CD4-positive, alpha-beta T cell treated with Interleukin-17A for 1 hour (primary cell): ENCODE results near the gene MCCC2.
A peak's percentile ranks its signal among the peaks of the same experiment; 100 is the strongest.
"Not testable (repeated sequence)": the region's sequence is repeated elsewhere in the genome, so short reads cannot be mapped to it uniquely, and the experiment has no call there.

ENCODE experiments used
- DNase-seq: peaks from one replicate; pipeline ENCODE4 v3.0.0-alpha.2; 2020

The MCCC2 gene

DNA sequence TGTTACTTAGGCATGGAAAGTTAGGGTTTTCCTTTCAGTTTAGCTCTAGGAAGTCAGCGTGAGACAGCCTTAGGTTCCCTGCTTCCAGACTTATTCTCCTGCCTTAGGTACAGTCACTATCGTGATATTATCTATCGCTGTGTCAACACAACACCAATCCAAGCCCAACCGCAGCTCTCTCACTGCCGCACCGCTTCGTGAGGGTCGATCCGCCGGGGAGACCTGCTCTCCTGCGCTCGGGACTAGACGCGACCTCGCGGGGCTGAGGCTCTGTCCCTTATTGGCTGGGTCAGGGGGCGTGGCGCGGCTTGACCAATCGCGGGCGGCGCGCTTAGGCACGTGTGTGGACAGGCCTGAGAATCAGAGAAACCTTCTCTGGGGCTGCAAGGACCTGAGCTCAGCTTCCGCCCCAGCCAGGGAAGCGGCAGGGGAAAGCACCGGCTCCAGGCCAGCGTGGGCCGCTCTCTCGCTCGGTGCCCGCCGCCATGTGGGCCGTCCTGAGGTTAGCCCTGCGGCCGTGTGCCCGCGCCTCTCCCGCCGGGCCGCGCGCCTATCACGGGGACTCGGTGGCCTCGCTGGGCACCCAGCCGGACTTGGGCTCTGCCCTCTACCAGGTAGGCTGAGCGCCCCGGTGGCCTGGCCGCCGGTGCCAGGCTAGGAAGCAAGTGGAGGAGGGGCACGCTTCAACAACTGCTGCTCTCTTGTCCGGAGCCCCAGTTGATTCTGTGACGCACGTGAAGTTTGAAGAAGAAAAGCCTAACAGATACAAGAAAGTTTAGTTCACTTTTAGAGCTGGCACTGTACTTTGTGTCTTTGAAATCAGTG lies at the start of gene MCCC2:
MCCC2 (plus strand) TSS at position 400 of the 825 bp plus-strand sequence; CDS start at position 486, 86 bp downstream.
- DNase-seq: peak; percentile 97

DNA sequence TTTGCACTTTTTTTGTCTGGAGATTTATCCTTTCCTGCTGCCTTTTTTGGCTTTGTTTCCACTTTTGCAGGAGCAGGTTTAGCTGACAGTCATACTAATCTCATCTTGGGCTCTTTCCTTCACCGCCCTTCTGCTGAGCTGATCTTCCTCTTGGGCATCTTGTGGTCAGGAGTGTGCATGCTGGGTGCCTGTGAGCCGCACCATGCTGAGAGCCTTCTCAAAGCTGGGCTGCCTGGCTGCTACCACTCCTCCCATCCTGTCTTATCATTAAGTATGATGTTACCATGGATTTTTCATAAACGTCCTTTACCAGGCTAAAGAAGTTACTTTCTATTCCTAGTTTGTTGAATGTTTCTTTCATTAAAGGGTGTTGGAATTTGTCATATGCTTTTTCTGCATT lies 49.5 kb upstream of the MCCC2 start:
- no peak for DNase-seq

DNA sequence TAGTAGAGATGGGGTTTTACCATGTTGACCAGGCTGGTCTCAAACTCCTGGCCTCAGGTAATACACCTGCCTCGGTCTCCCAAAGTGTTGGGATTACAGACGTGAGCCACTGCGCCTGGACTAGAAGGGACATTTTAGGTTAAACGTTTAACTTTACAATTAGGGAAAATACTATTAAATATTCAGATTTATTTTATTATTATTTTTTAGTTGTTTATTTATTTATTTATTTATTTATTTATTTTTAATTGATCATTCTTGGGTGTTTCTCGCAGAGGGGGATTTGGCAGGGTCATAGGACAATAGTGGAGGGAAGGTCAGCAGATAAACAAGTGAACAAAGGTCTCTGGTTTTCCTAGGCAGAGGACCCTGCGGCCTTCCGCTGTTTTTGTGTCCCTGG lies 36.3 kb upstream of the MCCC2 start:
- DNase-seq: not testable (repeated sequence)

DNA sequence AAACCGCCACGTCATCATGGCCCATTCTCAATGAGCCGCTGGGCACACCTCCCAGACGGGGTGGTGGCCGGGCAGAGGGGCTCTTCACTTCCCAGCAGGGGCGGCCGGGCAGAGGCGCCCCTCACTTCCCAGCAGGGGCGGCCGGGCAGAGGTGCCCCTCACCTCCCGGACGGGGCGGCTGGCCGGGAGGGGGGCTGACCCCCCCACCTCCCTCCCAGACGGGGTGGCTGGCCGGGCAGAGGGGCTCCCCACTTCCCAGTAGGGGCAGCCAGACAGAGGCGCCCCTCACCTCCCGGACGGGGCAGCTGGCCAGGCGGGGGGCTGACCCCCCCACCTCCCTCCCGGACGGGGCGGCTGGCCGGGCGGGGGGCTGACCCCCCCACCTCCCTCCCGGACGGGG lies 35.6 kb upstream of the MCCC2 start:
- not testable (repeated sequence) for DNase-seq

DNA sequence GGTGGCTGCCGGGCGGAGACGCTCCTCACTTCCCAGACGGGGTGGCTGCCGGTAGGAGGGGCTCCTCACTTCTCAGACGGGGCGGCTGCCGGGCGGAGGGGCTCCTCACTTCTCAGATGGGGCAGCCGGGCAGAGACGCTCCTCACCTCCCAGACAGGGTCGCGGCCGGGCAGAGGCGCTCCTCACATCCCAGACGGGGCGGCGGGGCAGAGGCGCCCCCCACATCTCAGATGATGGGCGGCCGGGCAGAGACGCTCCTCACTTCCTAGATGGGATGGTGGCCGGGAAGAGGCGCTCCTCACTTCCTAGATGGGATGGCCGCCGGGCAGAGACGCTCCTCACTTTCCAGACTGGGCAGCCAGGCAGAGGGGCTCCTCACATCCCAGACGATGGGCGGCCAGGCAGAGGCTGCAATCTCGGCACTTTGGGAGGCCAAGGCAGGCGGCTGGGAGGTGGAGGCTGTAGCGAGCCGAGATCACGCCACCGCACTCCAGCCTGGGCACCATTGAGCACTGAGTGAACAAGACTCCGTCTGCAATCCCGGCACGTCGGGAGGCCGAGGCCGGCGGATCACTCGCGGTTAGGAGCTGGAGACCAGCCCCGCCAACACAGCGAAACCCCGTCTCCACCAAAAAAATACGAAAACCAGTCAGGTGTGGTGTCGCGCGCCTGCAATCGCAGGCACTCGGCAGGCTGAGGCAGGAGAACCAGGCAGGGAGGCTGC lies 35.0 kb upstream of the MCCC2 start:
- not testable (repeated sequence) for DNase-seq

DNA sequence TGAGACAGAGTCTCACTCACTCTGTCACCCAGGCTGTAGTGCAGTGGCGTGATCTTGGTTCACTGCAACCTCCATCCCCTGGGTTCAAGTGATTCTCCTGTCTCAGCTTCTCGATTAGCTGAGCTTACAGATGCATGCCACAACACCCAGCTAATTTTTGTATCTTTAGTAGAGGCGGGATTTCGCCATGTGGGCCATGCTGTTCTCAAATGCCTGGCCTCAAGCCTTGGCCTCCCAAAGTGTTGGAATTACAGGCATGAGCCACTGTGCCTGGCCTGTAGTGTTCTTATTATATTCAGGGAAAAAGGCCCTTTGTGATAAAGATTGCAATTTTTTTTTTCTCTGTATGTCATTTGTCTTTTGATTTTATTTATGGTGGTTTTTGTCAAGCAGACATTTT lies 24.0 kb upstream of the MCCC2 start:
- no peak for DNase-seq

DNA sequence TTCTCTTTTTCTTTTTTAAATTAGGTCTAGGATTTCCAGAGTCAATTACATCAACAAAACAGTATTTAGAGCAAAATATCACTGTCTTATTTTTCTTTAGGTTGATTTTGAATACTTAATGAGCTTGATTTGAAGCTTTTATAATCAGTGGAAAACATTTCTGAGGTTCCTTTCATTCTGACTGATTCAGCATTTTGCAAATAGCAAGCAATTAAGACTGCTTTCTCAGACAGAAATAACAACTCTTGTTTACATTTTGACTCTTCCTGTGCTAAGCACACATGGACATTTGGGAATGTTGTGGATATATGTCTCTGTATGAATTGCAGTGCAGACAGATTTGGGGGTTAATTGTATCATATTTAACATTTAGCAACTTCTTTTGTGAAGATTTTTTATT lies 22.2 kb upstream of the MCCC2 start:
- no peak for DNase-seq

DNA sequence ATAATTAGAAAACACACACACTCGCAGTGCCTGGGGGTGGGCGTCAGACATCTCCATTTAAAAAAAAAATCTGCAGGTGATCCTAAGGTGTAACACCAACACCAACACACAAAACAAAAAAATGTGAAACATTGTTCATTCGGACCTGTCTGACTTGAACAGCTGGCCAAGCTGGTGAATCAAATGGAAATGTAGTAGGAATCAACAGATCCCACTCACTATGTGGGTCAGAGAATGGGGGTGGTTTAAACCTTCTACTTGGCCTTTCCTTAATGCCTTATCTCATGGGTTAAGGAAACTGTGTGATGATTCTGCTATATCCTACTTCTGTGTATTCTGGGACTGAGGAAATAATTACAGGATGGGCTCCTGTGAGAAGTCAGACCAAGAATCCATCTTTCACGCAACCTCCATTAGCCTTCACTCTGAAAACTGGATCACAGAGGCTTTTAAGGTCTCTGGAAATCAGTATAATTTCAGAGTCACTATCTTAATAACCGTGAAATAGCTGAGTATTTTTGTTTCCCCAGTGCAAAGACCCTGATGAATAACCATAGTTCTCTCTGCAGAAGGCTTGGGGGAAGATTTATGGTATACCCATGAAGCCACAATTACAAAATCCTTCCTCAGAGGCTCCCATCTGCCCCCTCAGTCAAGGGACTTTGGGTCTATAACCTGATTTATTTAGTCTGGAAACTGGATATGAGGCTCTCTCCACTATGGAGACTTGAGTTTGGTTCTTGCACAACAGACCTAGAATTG lies 17.2 kb upstream of the MCCC2 start:
- DNase-seq: no peak

DNA sequence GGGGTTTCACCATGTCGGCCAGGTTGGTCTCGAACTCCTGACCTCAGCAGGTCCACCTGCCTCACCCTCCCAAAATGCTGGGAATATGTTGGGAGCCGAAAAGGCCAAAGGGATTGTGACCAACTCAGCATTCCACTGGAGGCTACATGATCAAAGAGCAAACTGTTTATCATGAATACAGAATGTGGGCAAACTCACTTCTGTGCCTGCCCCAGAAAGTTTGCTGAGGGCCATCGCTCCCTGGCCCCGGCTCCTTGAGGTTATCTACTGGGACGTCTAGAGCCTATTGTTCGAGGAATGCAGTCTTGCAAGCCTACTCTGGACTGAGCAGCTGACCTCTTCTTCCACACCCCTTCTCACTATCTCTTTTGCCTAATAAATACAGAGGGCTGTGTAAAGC lies 15.3 kb upstream of the MCCC2 start:
- DNase-seq: not testable (repeated sequence)

DNA sequence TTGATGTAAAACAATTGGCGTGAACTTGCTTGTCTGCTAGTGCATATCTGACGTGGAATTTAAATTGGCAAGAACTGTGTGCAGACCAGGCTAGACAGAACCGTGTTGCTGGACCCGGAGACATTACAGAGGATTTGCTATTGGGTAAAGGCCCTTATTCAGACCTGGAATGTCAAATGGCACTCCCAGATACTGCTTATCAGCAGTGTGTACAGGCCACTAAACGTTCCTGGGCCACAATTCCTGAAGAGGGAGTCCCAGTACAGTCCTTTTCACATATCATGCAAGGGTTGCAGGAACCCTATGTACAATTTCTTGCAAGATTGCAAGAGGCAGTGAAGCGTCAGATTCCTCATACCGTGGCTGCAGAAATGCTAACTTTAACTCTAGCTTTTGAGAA lies 13.5 kb upstream of the MCCC2 start:
- DNase-seq: no peak

DNA sequence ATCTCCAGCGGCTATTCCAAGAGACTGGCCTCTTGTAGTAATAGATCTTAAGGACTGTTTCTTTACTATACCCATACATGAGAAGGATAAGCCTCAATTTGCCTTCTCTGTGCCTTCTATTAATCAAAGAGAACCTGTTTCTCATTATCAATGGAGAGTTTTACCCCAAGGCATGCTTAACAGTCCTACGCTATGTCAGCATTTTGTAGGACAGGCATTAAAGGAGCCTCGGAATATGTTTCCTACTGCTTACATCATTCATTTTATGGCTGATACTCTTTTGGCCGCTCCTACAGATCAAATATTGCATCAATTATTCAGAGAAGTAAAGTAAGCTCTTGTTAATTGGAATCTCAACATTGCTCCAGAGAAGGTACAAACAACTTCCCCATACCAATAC lies 11.6 kb upstream of the MCCC2 start:
- not testable (repeated sequence) for DNase-seq

DNA sequence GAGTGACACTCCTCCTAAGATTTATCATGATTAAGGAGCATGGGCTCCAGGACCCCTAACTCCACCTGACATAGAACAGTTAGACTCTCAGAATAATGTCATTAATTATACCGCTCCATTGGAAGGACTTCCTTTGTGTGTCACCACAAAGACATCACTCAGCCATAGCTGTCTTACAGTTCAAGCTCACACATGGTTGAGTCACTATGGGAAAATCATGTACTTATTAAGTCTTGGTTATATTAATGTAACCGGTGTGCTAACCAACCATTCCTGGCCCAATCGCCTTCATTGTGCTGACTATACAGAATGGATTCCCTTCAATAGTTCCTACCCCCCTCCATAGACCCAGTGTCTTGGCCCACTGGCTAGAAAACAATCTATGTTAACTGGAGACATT lies 10.9 kb upstream of the MCCC2 start:
- no peak for DNase-seq

DNA sequence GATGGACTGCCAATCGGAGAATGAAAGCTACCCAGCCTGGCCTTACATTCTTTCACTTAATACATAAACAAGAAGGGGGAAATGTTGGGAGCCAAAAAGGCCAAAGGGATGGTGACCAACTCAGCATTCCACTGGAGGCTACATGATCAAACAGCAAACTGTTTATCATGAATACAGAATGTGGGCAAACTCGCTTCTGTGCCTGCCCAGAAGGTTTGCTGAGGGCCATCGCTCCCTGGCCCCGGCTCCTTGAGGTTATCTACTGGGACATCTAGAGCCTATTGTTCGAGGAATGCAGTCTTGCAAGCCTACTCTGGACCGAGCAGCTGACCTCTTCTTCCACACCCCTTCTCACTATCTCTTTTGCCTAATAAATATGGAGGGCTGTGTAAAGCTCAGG lies 9.3 kb upstream of the MCCC2 start:
- DNase-seq: not testable (repeated sequence)

DNA sequence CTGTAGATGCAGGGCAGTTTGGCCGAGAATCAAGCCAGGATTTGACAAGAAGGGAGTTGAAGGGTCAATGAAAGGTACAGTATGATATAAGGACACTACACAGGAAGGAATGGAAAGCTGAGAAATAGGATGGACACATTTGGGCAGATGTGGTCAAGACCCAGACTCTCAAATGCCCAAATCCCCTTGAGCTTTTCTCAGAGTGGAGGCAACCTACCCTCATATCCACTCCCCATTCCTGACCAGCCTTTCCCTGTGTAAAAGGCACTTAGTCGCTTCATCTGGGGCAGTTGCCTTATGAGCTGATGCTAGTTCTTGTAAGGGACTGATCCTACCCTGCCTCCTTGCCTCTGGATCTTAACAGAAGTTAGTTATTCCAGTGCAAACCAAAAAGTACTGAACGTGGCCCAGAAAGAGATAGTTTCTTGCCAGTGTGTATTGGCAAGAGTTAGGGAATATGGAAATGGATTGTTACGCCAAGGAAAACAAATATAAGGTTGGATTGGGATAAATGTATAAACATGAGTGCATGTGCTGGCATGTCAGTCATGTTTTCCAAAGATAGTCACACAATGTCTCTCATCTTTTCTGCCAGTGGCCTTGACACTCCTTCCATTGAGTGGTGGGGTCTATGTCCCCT lies 4.1 kb upstream of the MCCC2 start:
- no peak for DNase-seq

DNA sequence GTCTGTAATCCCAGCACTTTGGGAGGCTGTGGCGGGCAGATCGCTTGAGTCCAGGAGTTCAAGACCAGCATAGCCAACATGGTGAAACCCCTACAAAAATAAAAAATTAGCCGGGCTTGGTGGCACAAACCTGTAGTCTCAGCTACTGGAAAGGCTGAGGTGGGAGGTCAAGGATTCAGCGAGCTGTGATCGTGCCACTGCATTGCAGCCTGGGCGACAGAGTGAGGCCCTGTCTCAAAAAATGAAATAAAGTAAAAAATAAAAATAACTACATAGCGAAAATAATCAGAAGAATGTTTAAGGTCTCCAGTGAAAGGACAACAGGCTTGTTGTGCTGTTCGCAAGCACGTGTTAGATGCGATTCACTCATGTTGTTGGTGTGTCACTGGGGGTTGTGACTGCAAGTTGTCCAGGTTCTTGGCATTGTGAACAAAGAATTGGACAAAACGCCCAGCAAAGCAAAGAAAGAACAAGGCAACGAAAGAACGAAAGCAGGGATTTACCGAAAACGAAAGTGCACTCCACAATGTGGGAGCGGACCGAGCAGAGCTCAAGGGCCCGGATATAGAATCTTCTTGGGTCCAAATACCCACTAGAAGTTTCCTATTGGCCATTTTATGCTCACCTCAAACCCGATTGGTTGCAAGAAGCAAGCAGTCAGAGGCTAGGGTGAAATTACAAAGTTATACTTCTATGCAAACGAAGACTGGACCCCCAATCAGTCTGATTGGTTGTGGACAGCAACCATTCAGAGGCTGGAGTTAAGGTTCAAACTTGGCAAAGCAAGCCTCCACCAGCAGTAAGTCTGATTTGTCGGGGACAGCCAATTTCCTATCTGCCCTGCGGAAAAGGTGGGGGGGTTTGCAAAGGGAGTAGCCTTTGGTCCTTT lies 844 bp upstream of the MCCC2 start:
- DNase-seq: peak; percentile 38

DNA sequence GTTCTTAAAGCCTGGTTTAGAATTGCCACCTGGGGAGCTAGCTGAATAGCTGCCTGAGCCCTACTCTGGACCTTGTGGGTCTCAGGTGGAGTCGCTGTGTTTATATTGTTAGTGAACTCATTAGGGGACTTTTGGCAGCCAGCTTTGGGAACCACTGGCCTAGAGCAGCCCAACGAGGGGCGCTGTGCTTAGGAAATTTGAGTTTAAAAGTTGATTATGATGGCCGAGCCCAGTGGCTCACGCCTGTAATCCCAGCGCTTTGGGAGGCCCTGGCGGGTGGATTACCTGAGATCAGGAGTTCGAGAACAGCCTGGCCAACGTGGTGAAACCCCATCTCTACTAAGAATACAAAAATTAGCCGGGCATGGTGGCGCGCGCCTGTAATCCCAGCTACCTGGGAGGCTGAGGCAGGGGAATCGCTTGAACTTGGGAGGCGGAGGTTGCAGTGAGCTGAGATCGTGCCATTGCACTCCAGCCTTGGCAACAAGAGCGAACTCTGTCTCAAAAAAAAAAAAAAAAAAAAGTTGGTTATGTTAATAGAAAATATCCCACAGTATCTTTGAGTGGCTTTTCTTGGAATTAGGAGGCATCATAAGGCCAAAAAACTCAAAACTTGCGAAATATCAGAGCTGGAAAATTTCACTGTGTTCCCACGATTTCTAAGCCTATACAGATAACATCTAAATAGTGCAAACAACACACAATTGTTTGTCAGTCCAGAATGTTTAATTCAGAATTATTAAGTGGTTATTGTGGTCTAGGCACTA lies 809 bp downstream of the MCCC2 start:
- no peak for DNase-seq

DNA sequence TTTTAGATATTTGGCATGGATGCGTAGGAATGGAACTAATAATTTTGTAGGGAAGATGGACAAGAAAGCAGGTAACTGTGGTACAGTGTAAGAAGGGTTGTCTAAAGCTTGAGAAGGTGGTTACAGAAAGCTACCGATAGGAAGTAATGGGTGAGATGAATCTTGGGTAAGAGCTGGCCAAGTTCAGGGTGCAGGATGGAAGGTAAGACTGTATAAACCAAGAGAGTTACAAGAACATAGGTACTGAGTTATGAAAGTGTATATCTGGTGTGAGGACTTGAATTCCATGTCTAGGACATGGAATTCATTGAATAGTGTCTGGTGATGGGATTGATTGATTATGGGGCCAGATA lies 1.4 kb downstream of the MCCC2 start:
- no peak for DNase-seq

DNA sequence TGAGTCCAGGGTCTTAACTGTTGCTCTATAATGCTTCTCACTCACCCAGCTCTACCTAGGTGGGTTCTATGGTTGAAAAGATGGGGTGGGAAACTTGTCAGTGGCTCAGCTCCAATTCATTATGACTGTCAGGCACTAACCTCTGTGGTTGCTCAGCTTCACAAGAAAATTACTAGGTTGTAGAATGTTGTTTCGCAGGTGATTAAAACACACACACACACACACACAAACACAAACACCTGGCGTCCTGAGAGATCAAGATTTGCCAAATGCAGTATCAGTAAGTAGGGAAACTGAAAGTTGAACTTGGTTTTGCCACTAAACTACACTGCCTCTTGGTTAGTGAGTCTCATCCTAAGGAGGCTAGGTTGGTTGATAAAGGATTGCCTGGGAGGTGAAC lies 2.8 kb downstream of the MCCC2 start:
- DNase-seq: no peak

DNA sequence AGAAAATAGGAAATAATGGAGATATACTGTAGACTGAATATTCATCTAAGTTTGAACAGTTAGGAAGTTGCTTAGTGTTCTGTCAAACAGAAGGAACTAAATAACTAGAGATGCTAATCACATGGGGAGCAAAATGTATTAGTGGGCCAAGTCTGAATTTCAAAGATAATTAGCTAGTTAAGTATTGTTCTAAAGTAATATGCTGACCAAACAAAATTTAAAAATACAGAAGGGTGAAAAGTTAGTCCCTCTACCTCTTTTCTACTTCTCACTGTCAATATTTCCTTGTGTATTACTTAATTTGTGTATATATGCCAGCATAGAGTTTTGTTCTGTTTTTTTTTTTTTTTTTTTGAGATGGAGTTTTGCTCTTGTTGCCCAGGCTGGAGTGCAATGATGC lies 4.0 kb downstream of the MCCC2 start:
- DNase-seq: no peak

DNA sequence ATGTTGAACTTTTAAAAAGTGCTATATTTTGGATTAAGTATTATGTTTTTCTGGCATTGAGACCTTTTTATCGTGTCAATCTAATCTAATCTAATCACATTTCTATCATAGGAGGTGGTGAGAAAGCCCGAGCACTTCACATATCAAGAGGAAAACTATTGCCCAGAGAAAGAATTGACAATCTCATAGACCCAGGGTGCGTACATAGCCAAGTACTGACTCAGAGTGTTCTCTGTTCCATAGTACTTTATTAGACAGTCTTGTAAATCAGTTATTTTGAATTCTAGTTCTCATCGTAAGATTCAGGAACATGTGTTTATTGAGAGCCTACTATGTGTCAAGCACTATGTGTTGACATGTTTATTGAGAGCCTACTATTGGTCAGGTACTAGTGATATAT lies 9.0 kb downstream of the MCCC2 start:
- DNase-seq: no peak

DNA sequence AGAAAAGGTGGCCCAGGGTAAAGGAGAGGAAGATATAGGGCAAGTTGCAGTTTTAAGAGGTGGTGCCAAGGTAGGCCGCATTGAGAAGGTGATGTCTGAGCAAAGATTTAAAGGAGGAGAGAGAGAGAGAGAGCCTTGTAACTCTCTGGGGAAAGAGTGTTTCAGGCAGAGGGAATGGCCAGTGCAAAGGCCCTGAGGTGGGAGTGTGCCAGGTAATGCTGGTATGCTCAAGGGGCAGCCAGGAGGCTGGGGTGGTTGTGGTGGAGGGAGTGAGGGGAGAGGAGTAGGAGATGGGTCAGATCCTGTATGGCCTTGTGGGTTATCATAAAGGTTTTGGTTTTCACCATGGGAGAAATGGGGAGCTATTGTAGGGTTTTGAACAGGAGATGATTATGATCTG lies 9.9 kb downstream of the MCCC2 start:
- DNase-seq: no peak
